ENCODE data around the gene NACC1.

DNA sequence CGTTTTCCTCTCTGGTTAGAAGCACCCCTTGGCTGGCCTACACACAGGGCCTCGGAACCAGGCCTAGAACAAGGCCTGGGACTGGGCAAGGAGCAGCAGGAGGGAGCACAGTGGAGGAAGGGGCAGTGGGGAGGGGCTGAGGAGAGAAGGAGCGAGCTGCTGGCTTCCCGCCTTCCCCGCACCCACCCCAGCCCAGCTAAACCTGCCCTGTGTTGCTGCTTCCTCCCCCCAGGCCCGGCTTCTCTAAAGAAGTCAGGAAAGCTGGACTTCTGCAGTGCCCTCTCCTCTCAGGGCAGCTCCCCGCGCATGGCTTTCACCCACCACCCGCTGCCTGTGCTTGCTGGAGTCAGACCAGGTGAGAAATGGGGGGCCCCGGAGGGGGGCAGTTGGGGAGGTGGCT, 39.7 kb upstream of the NACC1 start:
- TF ChIP-seq CTCF (IDR thresholded peaks at IDR 0.05; ENCODE audit: extremely low read depth in 1 of 2, insufficient read depth in 1 of 2, low read depth in 1 of 2, low read length in 2 of 2), result no peak
- TF ChIP-seq POLR2A (IDR thresholded peaks at IDR 0.05; ENCODE audit: low read depth, low read length), result no peak
- TF ChIP-seq EZH2 (IDR thresholded peaks at IDR 0.05; ENCODE audit: borderline replicate concordance, low read depth, low read length, severe bottlenecking), result no peak
- no peak for TF ChIP-seq POLR2AphosphoS5 (IDR thresholded peaks at IDR 0.05; ENCODE audit: insufficient read depth, low read depth, low read length)
- TF ChIP-seq MYC (IDR thresholded peaks at IDR 0.05; ENCODE audit: low read depth, low read length), result no peak
